GOT3 (cell line): ENCODE results near the gene HIGD1C.
A peak's percentile ranks its signal among the peaks of the same experiment; 100 is the strongest.
"Not testable (repeated sequence)": the region's sequence is repeated elsewhere in the genome, so short reads cannot be mapped to it uniquely, and the experiment has no call there.

Experiments used
- DNase-seq: peaks from one replicate; lab custom pipeline; 2025; ENCODE audit warnings: mixed read lengths; lab: John Stamatoyannopoulos, UW

The HIGD1C gene

GRCh38 chr12:50985322-50985721 is 33.0 kb downstream of the HIGD1C start:
- peak; percentile 92 for DNase-seq

GRCh38 chr12:50986966-50987737 is 34.8 kb downstream of the HIGD1C start:
- DNase-seq, result peak; percentile 52

GRCh38 chr12:50988051-50988450 is 35.7 kb downstream of the HIGD1C start:
- no peak for DNase-seq

- no peak for DNase-seq
Observed at GRCh38 chr12:50988871-50989270, 36.5 kb downstream of the HIGD1C start.

GRCh38 chr12:50990147-50990727 is 37.9 kb downstream of the HIGD1C start:
- no peak for DNase-seq

GRCh38 chr12:50990791-50991190 is 38.4 kb downstream of the HIGD1C start:
- DNase-seq, result no peak

GRCh38 chr12:50991291-50991690 is 38.9 kb downstream of the HIGD1C start:
- DNase-seq, result no peak

- DNase-seq, result no peak
Observed at GRCh38 chr12:50992819-50993218, 40.5 kb downstream of the HIGD1C start.

- DNase-seq, result no peak
Observed at GRCh38 chr12:50999093-50999492, 46.7 kb downstream of the HIGD1C start.

GRCh38 chr12:51000245-51000644 is 47.9 kb downstream of the HIGD1C start:
- peak; percentile 65 for DNase-seq

GRCh38 chr12:51001799-51002198 is 49.5 kb downstream of the HIGD1C start:
- DNase-seq, result no peak

GRCh38 chr12:51004504-51004903 is 52.2 kb downstream of the HIGD1C start:
- DNase-seq, result no peak

- no peak for DNase-seq
Observed at GRCh38 chr12:51005030-51005429, 52.7 kb downstream of the HIGD1C start.

GRCh38 chr12:51005671-51006070 is 53.3 kb downstream of the HIGD1C start:
- no peak for DNase-seq

- DNase-seq, result no peak
Observed at GRCh38 chr12:51008329-51009055, 56.1 kb downstream of the HIGD1C start.

- peak; percentile 34 for DNase-seq
Observed at GRCh38 chr12:51009056-51009440, 56.7 kb downstream of the HIGD1C start.

- DNase-seq, result no peak
Observed at GRCh38 chr12:51011955-51012354, 59.6 kb downstream of the HIGD1C start.

GRCh38 chr12:51012570-51013236 is 60.4 kb downstream of the HIGD1C start:
- DNase-seq, result no peak

GRCh38 chr12:51013441-51013840 is 61.1 kb downstream of the HIGD1C start:
- no peak for DNase-seq

GRCh38 chr12:51014467-51014866 is 62.1 kb downstream of the HIGD1C start:
- DNase-seq, result not testable (repeated sequence)

- DNase-seq, result no peak
Observed at GRCh38 chr12:51017452-51017851, 65.1 kb downstream of the HIGD1C start.

- no peak for DNase-seq
Observed at GRCh38 chr12:51018956-51019355, 66.6 kb downstream of the HIGD1C start.
